Measurements from ENCODE around the gene IQCN.
A peak's percentile ranks its signal among the peaks of the same experiment; 100 is the strongest.
"Not testable (repeated sequence)": the region's sequence is repeated elsewhere in the genome, so short reads cannot be mapped to it uniquely, and the experiment has no call there.

IQCN gene

GRCh38 chr19:18214779-18215433 is 59.3 kb downstream of the IQCN start:
- DNase-seq (ENCODE audit: low read depth in 2 of 2, low spot score in 1 of 2), result no peak

DNA sequence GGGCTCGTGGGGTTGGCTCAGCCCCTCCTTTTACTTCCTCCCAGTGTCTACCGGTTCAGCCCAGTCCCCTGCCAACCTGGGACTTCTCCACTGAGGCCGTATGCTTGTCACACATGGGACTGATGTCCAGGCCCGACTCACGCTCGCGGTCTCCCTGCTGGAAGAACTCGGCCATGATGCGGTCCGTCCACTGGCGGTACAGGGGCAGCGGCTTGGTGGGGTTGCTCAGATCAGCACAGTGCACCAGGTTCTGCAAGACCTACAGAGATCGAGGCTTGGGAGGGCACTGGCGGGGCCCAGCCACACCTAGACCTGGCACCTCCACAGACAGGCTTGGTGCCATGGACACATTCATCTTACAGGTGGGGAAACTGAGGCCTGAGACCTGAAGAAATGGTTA is 62.6 kb downstream of the IQCN start:
- DNase-seq (ENCODE audit: low read depth in 2 of 2, low spot score in 1 of 2), result no peak

DNA sequence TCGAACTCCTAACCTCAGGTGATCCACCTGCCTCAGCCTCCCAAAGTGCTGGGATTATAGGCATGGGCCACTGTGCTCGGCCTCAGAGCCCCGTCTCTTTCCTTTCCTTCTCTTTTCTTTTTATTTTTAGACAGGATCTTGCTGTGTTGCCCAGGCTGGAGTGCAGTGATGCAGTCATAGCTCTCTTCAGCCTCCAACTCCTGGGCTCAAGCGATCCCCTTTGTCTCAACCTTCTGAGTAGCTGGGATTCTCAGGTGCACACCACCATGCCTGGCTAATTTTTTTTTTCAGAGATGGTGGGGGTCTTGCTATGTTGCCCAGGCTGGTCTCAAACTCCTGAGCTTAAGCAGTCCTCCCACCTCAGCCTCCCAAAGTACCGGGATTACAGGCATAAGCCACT is 64.3 kb downstream of the IQCN start:
- not testable (repeated sequence) for DNase-seq (ENCODE audit: low read depth in 2 of 2, low spot score in 1 of 2)

DNA sequence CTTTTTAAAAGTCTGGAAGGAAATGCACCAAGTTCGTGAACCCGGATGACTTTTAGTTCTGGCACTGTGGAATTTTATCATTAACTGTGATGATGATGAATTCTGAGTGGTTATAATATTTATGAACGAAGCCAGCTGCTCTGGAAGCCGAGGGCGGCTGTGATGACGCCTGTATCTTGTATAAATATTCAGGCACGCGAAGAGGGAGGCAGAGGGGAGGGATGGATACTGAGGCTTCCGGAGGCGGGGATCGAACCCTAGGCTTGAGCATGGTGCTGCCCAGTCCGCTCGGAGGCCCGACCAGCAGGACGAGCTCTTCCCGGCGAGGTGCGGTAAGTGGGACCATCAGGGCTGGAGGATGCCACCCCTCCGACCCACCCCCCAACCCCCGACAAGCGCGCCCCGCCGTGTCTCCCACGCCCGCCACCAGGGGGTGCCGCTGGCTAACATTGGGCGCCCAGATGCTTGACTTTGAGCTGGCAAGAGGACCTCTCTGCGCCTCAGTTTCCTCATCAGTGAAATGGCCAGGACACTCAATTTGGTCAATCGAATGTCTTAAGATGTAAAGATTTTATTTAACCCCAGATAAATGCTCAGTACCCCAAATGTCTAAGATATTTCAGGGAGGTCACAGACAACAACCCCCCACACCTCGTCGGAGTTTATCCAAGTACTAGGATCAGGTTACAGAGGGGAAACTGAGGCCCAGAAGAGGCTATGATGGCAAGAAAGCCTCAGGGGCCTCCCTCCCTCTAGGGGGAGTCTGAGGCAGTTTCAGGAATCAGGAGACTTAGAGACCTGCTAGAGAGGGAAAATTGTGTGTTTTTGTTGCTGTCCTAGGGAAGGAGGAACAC is 65.9 kb downstream of the IQCN start:
- DNase-seq (ENCODE audit: low read depth in 2 of 2, low spot score in 1 of 2), result peak in 1 of 2 donors; percentile 25

All from stimulated activated CD8-positive, alpha-beta memory T cell treated with anti-CD3 and anti-CD28 coated beads, Interleukin-4, amount 100 ng/mL, for 1 hour (primary cell).